GM21526 (cell line): ENCODE data around the gene PLPP1.
"Not testable (repeated sequence)": the region's sequence is repeated elsewhere in the genome, so short reads cannot be mapped to it uniquely, and the experiment has no call there.

Experiments
- ATAC-seq: cut with Tn5 transposase; IDR thresholded peaks from one replicate; pipeline ENCODE4 v1.9.1; 2021; ENCODE audit warnings: moderate library complexity; ENCODE audit not compliant: unreplicated experiment, low FRiP score

The PLPP1 gene

DNA sequence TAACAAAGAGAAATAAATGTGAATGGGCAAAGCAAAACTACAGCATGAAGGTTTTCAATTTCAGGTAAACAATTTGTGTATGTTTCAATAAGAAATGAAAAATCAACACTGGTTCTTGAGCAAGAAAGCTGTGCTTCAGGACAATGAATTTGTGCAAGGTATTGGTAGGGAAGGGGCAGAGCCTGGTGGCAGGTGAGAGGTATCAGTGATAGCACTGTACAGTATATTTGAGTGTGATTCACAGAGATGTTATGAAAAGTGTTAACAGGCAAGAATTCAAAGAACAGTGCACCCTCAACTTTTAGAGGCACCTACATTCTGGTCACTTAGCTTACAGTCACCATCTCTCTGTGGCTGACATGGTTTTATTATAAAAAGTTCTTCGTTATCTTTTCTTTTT is 25.7 kb downstream of the PLPP1 start:
- ATAC-seq: no peak

DNA sequence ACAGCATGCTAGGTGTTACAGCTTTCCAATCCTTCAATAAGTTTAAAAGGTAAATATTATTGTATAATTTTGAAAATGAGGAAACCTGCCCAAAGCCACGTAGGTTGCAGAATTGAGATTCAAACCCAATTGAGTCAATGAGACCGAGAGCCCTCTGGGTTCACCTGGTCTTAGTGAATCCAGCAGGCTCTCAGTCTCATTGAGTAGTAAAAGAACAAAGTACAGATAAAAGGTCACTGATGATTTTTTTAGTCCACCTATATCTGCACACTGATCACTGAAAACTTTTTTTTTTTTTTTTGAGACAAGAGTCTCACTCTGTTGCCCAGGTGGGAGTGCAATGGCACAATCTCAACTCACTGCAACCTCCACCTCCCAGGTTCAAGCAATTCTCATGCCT is 27.2 kb downstream of the PLPP1 start:
- ATAC-seq: no peak

DNA sequence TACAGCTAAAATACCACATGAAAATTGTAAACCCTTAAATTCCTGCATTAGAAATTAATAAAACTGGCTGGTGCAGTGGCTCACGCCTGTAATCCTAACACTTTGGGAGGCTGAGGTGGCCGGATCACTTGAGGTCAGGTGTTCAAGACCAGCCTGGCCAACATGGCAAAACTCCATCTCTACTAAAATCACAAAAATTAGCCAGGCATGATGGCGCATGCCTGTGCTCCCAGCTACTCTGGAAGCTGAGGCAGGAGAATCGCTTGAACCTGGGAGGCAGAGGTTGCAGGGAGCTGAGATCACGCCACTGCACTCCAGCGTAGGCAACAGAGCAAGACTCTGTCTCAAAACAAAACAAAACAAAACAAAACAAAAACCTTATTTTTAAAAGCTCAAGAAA is 29.1 kb downstream of the PLPP1 start:
- ATAC-seq: not testable (repeated sequence)

DNA sequence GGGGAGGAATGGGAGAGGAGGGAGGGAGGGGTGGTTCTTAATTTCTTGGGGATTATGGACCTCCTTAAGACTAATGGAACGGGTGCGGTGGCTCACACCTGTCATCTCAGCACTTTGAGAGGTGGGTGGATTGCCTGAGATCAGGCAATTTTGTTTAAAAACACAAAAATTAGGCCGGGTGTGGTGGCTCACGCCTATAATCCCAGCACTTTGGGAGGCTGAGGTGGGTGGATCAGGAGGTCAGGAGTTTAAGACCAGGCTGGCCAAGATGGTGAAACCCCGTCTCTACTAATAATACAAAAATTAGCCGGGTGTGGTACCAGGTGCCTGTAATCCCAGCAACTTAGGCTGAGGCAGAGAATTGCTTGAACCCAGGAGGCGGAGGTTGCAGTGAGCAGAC is 30.8 kb downstream of the PLPP1 start:
- ATAC-seq: not testable (repeated sequence)

GRCh38 chr5:55502759-55503158 is 32.0 kb downstream of the PLPP1 start:
- no peak for ATAC-seq

DNA sequence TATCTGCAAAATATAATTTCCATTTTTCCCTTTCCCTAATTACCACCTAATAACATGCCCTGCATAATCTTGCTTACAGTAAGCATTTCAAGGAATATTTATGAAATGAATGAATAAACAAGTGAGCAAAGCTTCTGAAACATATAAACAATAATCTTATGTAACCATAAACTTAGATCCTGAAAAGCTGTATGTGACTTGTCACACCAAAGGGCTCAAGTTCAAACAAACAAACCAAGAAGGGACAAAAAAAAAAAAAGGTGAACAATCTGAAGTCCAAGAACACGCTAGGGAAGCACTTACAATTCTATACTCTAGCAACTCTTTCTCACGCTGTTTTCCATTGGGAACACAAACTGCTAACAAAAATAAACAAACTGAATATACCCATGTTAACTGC is 36.3 kb downstream of the PLPP1 start:
- no peak for ATAC-seq

- ATAC-seq: no peak
Observed at GRCh38 chr5:55497712-55498111, 37.1 kb downstream of the PLPP1 start.

GRCh38 chr5:55495216-55495615 is 39.5 kb downstream of the PLPP1 start:
- no peak for ATAC-seq

DNA sequence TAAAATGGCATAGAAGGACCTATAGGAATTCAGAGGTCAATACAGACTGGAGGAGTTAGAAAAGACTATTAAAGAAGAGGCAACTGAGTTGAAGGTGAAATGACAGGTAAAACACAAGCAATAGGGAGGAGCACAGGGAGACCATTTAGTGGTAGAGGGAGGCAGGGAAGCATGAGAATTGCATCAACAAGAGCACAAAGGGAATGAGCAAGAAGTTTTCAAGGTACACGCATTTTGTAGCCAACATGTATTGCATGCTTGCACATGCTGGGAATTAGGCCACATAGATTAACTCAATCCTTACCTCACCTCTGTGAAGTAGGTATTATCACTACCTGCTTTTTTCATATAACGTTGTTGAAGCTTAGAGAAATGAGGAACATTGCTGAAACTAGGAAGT is 42.3 kb downstream of the PLPP1 start:
- no peak for ATAC-seq

DNA sequence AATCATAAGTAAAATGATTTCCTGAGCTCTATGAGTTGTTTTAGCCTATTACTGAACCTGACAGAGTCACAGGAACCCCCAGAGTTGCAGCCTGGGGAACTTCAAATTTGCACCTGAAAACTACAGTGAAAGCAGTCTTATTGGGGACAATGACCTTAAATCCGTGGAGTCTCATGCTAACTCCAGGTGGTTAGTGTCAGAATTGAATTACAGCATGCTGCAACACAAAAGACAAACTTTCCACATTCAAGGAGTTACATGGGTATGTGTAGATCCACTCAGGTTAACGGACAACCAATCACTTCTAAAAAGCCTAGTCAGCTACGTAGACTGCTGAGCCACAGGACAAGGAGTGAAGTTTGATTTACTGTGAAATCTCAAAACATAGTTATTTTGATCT is 49.7 kb downstream of the PLPP1 start:
- no peak for ATAC-seq

DNA sequence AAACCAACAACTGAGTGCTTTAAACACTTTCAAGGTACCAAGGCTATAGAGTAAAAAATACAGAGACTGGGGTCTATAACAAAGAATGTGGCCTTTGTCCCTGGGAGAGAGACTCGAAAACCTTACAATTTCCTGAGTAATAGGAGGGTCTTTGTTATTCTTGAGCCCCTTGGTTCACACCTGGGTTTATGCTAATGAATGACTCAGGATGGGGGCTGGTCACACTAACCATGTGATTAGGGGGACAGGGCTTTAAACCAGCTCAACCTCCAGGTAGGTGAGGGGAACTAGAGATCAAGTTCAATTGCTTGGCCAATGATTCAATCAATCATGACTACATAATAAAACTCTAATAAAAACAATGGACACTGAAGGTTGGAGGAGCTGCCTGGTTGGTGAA is 50.2 kb downstream of the PLPP1 start:
- no peak for ATAC-seq

- ATAC-seq: no peak
Observed at GRCh38 chr5:55483885-55484284, 50.9 kb downstream of the PLPP1 start.

DNA sequence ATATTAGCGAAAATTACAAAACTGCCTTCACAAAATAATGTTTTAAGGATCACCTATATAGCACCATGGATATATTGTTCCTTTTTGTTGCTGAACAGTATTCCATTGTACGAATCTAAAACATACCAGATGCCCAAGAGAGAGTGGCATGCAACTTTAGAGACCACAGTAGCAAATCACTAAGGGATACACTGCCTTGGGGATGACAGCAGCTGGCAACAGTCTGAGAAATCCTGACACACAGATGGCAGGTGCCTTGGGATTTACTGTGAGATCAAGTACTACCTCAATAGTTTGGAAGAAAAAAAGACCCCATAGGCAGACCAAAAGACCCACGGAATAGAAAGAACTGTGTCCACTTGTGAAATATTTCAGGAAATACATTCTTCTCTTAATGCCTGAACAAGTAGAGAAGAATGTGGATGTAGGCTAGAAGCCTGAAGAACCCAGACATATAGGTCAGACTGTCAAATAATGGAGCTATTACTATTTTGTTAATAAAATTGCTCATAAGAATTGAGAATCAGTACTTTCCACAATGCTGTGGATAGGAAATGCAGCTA is 53.4 kb downstream of the PLPP1 start:
- no peak for ATAC-seq

DNA sequence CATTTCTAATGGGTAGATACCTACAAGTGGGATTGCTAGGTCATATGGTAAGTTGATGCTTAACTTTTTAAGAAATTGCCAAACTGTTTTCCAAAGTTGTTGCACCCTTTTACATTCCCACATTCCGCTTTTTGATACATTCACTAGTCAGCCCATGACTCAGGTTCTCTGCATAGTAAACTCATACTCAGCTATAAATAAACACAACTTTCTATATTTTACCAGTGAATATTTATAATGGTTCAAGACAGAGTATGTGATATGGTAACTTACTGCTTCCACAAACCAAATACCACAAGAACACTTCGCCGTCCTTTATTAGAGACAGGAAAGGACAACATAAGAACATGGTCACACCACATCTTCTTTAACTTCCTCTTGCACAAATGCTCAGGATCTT is 54.0 kb downstream of the PLPP1 start:
- ATAC-seq: no peak

DNA sequence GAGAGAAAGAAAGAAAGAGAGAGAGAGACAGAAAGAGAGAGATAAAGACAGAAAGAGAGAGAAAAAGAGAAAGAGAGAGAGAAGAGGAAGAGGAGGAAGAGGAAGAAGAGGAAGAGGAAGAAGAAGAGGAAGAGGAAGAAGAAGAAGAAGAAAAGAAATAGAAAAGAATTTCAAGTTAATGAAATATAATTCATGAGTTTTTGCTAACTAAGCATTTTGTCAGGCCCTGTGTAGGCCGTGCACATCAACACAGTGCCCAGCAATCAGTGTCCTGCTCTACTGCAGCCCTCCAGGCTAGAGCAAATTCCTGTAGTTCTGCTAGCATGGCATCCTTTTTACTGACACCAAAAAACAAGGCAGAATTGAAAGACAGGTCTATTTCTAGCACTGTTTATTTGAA is 62.1 kb downstream of the PLPP1 start:
- ATAC-seq: no peak

DNA sequence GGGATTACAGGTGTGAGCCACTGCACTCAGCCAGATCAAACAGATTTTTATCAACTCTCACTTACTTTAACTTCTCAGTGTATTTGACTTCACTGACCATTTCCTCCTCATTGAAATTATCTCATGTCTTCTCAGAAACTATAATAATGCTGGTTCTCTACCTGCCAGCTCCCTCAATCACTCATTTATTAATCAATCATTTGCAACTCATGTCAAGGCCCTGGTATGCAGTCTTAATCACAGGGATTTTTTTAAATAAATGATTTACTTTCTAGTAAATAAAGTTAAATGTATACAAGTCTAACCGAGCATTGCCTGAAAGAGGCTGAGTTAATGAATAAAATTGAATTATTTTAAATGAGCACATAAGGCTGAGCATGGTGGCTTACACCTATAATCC is 63.3 kb downstream of the PLPP1 start:
- ATAC-seq: no peak

DNA sequence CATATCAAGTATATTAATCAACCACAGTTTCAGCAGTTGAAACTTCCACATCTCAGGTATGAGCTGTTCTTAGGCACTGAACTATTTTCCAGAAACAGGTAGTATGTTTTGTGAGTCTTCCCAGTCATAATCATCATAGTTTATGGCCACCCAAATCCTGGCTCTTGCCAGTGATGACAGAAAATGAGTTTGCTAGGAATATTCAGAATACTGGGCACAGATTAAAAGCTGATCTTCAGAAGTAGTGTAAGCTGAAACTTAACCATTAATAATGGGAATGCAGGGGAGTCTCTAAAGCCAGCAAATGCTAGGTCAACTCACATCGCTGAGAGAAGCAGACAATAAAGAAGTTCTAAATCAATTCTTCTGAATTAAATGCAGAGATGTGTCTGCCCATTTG is 64.5 kb downstream of the PLPP1 start:
- no peak for ATAC-seq

GRCh38 chr5:55469839-55470238 is 64.9 kb downstream of the PLPP1 start:
- no peak for ATAC-seq

GRCh38 chr5:55467862-55468551 is 66.8 kb downstream of the PLPP1 start:
- ATAC-seq: no peak

- no peak for ATAC-seq
Observed at GRCh38 chr5:55463613-55464012, 71.2 kb downstream of the PLPP1 start.

DNA sequence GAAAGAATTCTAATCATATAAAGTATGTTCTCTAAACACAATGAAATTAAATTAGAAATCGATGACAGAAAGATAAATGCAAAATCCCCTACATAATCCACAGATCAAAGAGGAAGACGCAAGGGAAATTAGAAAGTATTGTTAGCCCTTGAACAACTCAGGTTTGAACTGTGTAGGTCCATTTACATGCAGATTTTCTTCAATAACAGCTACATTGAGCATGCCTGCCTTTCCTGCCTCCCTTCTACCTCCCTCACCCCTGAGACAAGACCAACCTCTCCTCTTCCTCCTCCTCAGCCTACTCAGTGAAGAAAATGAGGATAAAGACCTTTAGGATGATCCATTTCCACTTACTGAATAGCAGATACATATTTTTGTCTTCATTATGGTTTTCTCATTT is 75.2 kb downstream of the PLPP1 start:
- ATAC-seq: no peak

DNA sequence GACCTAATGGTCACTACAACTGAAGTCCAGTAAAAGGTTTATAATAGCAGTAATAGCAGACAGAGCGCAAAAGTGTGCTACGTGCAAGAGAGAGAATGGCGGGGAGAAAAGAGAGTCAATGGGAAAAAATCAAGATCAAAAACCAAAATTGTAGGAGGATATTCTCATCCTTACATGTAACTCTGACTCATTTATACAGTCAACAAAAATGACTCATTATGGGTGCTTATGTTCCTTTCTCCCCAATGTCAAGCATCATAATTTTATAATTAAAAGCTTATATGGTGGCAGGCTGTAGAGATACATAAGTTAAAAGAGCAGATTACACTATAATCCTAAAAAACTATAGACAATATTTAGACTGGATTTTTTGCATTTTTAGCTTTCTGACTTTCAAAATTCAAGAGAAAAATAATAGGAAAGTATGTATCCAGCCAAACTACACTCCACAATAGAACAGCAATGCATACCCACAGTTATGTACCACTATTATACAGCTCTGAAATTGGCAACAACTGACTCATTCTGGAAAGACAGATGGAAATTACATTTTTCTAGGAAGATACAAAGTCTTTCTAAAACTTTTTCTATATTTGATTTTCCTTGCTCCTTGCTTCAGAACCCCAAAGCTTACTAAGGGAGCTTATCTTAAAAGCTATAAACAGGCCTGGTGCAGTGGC is 78.4 kb downstream of the PLPP1 start:
- no peak for ATAC-seq
